GM23338 (cell line): ENCODE data around the gene CDH4. TPM values are rescaled to one million over a fixed set of nuclear protein-coding genes. Genes with fewer than 3 reads are reported as not detected.

Source experiments
- ATAC-seq: fragments of 200-7000 bp; cut with Tn5 transposase; 3 replicates; pipeline ENCODE4 v1.9.1; 2020
- DNase-seq: peaks from one replicate; pipeline ENCODE4 v3.0.0-alpha.2; 2015; ENCODE audit warnings: low spot score
- H2AFZ ChIP-seq: fragments of 200-600 bp; sonication (generic); 2 replicates; pipeline ENCODE4 v1.8.0; 2016; ENCODE audit warnings: antibody characterized with exemption, mild to moderate bottlenecking, moderate library complexity
- H3F3A ChIP-seq: fragments of 200-600 bp; sonication (generic); replicated peaks from 2 replicates; pipeline ENCODE4 v1.8.0; 2017; ENCODE audit warnings: antibody characterized with exemption, mixed run types, low read depth
- H3K27ac ChIP-seq: fragments of 200-600 bp; sonication (generic); 2 replicates; pipeline ENCODE4 v1.6.1; 2016; ENCODE audit warnings: low read depth
- H3K27me3 ChIP-seq: fragments of 200-600 bp; sonication (generic); 2 replicates; pipeline ENCODE4 v1.8.0; 2016; ENCODE audit warnings: mild to moderate bottlenecking, mixed run types, moderate library complexity; ENCODE audit not compliant: insufficient read depth
- H3K36me3 ChIP-seq: fragments of 200-600 bp; sonication (generic); 2 replicates; pipeline ENCODE4 v1.8.0; 2016; ENCODE audit warnings: mild to moderate bottlenecking; ENCODE audit not compliant: insufficient read depth
- H3K4me1 ChIP-seq: fragments of 200-600 bp; sonication (generic); 2 replicates; pipeline ENCODE4 v1.8.0; 2016; ENCODE audit warnings: mild to moderate bottlenecking, moderate library complexity; ENCODE audit not compliant: insufficient read depth
- H3K4me2 ChIP-seq: fragments of 200-600 bp; sonication (generic); 2 replicates; pipeline ENCODE4 v1.7.1; 2017; ENCODE audit warnings: mixed run types
- H3K4me3 ChIP-seq: fragments of 200-600 bp; sonication (generic); 2 replicates; pipeline ENCODE4 v1.6.1; 2016; ENCODE audit warnings: mixed run types
- H3K79me2 ChIP-seq: fragments of 200-600 bp; sonication (generic); replicated peaks from 2 replicates; pipeline ENCODE4 v1.8.0; 2017; ENCODE audit warnings: mild to moderate bottlenecking; ENCODE audit not compliant: insufficient read depth
- H3K9me2 ChIP-seq: fragments of 200-600 bp; sonication (generic); 2 replicates; pipeline ENCODE4 v1.8.0; 2017; ENCODE audit not compliant: insufficient read depth
- H4K20me1 ChIP-seq: fragments of 200-600 bp; sonication (generic); replicated peaks from 2 replicates; pipeline ENCODE4 v1.8.0; 2017; ENCODE audit warnings: mild to moderate bottlenecking; ENCODE audit not compliant: insufficient read depth
- H3K27ac Mint-ChIP-seq: 2 replicates; pipeline ENCODE4 v1.8.0; 2020; ENCODE audit warnings: inconsistent platforms, mild to moderate bottlenecking, moderate library complexity, mixed read lengths
- H3K27me3 Mint-ChIP-seq: 3 replicates; pipeline ENCODE4 v1.8.0; 2022; ENCODE audit warnings: low read depth, mild to moderate bottlenecking, moderate library complexity, mixed read lengths, inconsistent platforms; ENCODE audit not compliant: insufficient read depth, poor library complexity
- H3K36me3 Mint-ChIP-seq: 3 replicates; pipeline ENCODE4 v1.8.0; 2021; ENCODE audit warnings: low read depth, mild to moderate bottlenecking, inconsistent platforms, moderate library complexity, mixed read lengths
- H3K4me1 Mint-ChIP-seq: 3 replicates; pipeline ENCODE4 v1.8.0; 2020; ENCODE audit warnings: mild to moderate bottlenecking, inconsistent platforms, mixed read lengths
- H3K4me3 Mint-ChIP-seq: 3 replicates; pipeline ENCODE4 v1.8.0; 2021; ENCODE audit warnings: moderate library complexity, mild to moderate bottlenecking, inconsistent platforms, mixed read lengths
- H3K9me3 Mint-ChIP-seq: 3 replicates; pipeline ENCODE4 v1.8.0; 2020; ENCODE audit warnings: moderate library complexity, mild to moderate bottlenecking, inconsistent platforms, mixed read lengths
- CREB1 ChIP-seq: fragments of 250-450 bp; sonication (Bioruptor Pico); IDR thresholded peaks from 2 replicates; pipeline ENCODE4 v1.5.0; 2020; ENCODE audit warnings: low read depth, mild to moderate bottlenecking, moderate library complexity
- CTCF ChIP-seq, 2 experiments: fragments of 200-600 bp in 1 of 2; sonication (generic) in 1 of 2; conservative IDR thresholded peaks; 2 replicates each; pipeline versions ENCODE4 v1.5.1 to v1.6.1; 2016 to 2017; ENCODE audit warnings: antibody characterized with exemption in 2 of 2, low read depth in 2 of 2, mild to moderate bottlenecking in 2 of 2, moderate library complexity in 1 of 2
- ETS1 ChIP-seq: IDR thresholded peaks from 2 replicates; pipeline ENCODE4 v1.6.1; 2016; ENCODE audit warnings: antibody characterized with exemption
- EZH2 ChIP-seq: fragments of 200-600 bp; sonication (generic); IDR thresholded peaks from one replicate; pipeline ENCODE4 v1.8.0; 2017; ENCODE audit warnings: antibody characterized with exemption, mild to moderate bottlenecking, low read depth; ENCODE audit not compliant: unreplicated experiment
- EZH2phosphoT487 ChIP-seq: fragments of 200-600 bp; sonication (generic); IDR thresholded peaks from one replicate; pipeline ENCODE4 v1.8.1; 2018; ENCODE audit warnings: antibody characterized with exemption; ENCODE audit not compliant: unreplicated experiment
- JUNB ChIP-seq: IDR thresholded peaks from one replicate; pipeline ENCODE4 v1.6.1; 2016; ENCODE audit warnings: antibody characterized with exemption; ENCODE audit not compliant: unreplicated experiment
- NANOG ChIP-seq: IDR thresholded peaks from 2 replicates; pipeline ENCODE4 v1.6.1; 2016; ENCODE audit warnings: antibody characterized with exemption, borderline replicate concordance
- POLR2AphosphoS5 ChIP-seq: IDR thresholded peaks from 2 replicates; pipeline ENCODE4 v1.6.1; 2016; ENCODE audit warnings: antibody characterized with exemption, low read depth
- REST ChIP-seq: IDR thresholded peaks from one replicate; pipeline ENCODE4 v1.6.1; 2018; ENCODE audit warnings: antibody characterized with exemption; ENCODE audit not compliant: unreplicated experiment
- STAT1 ChIP-seq: IDR thresholded peaks from one replicate; pipeline ENCODE4 v1.6.1; 2016; ENCODE audit warnings: antibody characterized with exemption; ENCODE audit not compliant: unreplicated experiment
- ZNF114 ChIP-seq: fragments of 250-450 bp; sonication (Bioruptor Pico); IDR thresholded peaks from 2 replicates; pipeline ENCODE4 v1.5.0; 2020; ENCODE audit warnings: mild to moderate bottlenecking, moderate library complexity
- ZNF331 ChIP-seq: fragments of 250-450 bp; sonication (Bioruptor Pico); IDR thresholded peaks from 2 replicates; pipeline ENCODE4 v1.5.0; 2020; ENCODE audit warnings: low read depth, mild to moderate bottlenecking, moderate library complexity
- ZNF462 ChIP-seq: fragments of 250-450 bp; sonication (Bioruptor Pico); IDR thresholded peaks from 2 replicates; pipeline ENCODE4 v1.5.0; 2020; ENCODE audit warnings: mild to moderate bottlenecking, moderate library complexity
- polyA plus RNA-seq: library from polyadenylated mRNA; unstranded; fragments of >200 nt; fragmentation: Nextera tagmentation; extraction: Ambion mirVana; gene quantifications from 2 replicates; pipeline ENCODE4 v1.2.1, GENCODE V29; 2016
- total RNA-seq: library from RNA; depleted of rRNA; stranded (reverse); fragments of >200 nt; shearing (Covaris generic); gene quantifications from 2 replicates; pipeline ENCODE4 v1.2.3, GENCODE V29; 2014

Gene CDH4
- total and polyA plus RNA-seq, 2 experiments from 2014 or later = 1.2 to 4.2 TPM

GRCh38 chr20:61804752-61805295 is 552.8 kb downstream of the CDH4 start:
- no peak for ATAC-seq
- no peaks in the 10 kb centered on the region for H3K36me3 Mint-ChIP-seq

More at GRCh38 chr20:61804752-61805295, 552.8 kb downstream of the CDH4 start:
- no peak overlapping the region for H3K27ac ChIP-seq
- H2AFZ ChIP-seq = no peak overlapping the region
- DNase-seq = no peak
- H3K36me3 ChIP-seq = no peaks in the 10 kb centered on the region
- no peaks in the 10 kb centered on the region for H3K27me3 ChIP-seq
- no peaks in the 10 kb centered on the region for H3K79me2 ChIP-seq
- no peaks in the 10 kb centered on the region for H4K20me1 ChIP-seq
- Mint-ChIP-seq H3K9me3 (no peaks in the 10 kb centered on the region), H3K27ac (no peak overlapping the region), H3K4me3 (no peak overlapping the region), H3K27me3 (peaks cover 19% of the 10 kb centered on the region), H3K4me1 (peaks cover 18% of the 10 kb centered on the region)
- no peaks in the 10 kb centered on the region for H3K9me2 ChIP-seq
- no peak for TF ChIP-seq ZNF114 (CRISPR knock-in tag)
- TF ChIP-seq ZNF331 = no peak
- TF ChIP-seq ETS1 = no peak
- TF ChIP-seq POLR2AphosphoS5 = no peak
- TF ChIP-seq NANOG = no peak
- no peak for TF ChIP-seq STAT1
- TF ChIP-seq CREB1 (CRISPR knock-in tag) = no peak
- TF ChIP-seq REST = no peak
- no peak for TF ChIP-seq EZH2phosphoT487
- TF ChIP-seq JUNB = no peak
- no peak for TF ChIP-seq ZNF462 (CRISPR knock-in tag)
- TF ChIP-seq CTCF (conservative IDR thresholded peaks at IDR 0.05; ENCODE audit: low read depth in 2 of 2) = no peak
- no peak for TF ChIP-seq EZH2
- H3K4me3 ChIP-seq = no peak overlapping the region
- no peaks in the 10 kb centered on the region for H3K4me1 ChIP-seq
- H3F3A ChIP-seq = no peaks in the 10 kb centered on the region
- no peak overlapping the region for H3K4me2 ChIP-seq
